ENCODE results near the gene PIEZO2.

PIEZO2 gene

DNA sequence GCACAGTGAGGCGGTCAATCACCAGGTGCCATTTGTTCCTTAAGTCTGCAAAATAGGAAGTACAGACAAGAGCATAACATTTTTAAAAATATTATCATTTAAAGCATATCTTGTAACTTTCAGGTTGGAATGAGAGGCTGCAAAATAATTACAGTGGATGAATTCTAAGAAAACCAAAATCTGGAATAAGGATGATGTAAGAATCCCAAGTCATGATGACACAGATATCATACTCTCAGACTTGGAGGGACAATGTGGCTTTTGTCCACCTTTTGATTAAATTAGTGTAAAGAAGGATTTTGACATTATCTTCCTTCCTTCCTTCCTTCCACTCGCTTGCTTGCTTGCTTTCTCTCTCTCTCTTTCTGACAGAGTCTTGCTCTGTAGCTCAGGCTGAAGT is 379.1 kb downstream of the PIEZO2 start:
- DNase-seq, result no peak

DNA sequence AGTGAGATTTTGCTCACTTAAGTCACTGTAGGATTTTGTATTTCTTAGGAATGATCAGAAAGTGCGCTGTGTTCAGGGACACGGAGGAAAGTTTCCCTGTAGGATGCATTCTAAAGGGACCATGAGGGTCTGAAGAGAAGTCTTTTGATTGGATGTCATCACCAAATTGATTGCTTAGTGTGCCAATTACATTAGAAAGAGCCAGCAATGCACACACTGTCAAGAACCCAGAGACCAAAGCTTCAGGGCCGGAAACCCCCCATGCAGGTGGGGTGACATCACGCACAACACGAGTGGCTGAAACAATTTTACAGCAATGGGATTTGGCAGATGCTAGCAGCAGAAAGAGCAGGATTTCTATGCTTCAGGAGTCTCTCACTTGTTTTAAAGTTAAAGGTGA is 381.1 kb downstream of the PIEZO2 start:
- DNase-seq, result no peak

DNA sequence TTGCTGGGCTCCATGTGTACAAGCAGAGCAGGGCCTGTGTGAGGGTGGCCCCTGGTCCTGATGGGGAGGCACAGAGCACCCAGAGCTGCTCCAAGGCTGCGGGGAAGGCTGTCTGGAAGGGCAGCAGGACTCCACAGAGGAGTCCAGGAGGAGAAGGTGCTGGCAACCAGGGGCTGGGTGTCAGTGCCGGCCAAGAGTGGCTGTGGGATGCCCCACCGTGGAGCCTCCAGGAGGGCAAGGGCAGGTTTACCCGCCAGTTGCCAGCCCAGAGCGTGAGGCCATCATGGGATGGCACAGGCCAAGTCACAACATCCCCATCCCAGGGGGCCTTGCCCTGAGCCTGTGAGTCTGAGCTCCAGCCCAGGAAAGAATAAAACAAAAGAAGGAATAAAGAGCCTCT is 381.7 kb downstream of the PIEZO2 start:
- no peak for DNase-seq

DNA sequence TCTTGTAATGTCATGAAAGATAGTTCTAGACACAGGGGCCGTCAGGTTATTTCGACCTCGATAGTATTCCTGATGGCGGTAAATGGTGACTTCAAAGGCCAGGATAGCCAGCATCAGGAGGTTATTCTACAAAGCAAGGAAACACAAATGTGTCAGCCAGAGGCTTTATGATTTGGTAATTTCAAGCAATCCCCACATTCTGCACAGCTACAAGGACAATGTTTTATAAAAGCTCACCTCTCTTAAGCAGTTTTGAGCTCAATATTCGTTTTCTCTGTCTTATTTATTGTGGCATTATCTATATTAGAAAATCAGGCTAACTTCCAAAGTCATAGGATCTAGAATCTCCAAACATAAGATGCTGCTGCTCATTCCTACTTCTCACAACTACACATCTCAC is 388.4 kb downstream of the PIEZO2 start:
- no peak for DNase-seq

DNA sequence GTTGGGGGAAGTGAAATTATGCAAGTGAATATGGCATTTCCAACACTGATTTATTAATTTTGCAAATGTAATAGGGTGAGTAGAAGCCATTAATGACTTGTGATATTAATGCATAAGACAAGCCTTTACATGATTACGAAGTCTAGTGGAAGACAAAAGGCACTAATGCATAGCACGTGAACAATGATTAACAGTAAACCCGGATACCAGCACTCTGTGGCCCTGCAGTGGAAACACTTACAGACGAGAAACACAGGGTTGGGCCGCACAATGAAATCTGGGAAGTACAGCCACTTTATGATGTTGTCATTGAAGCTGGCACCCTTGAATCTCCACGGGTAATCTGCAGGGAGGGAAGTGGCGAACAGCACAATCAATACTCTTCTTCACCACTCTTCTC is 390.1 kb downstream of the PIEZO2 start:
- DNase-seq, result no peak

DNA sequence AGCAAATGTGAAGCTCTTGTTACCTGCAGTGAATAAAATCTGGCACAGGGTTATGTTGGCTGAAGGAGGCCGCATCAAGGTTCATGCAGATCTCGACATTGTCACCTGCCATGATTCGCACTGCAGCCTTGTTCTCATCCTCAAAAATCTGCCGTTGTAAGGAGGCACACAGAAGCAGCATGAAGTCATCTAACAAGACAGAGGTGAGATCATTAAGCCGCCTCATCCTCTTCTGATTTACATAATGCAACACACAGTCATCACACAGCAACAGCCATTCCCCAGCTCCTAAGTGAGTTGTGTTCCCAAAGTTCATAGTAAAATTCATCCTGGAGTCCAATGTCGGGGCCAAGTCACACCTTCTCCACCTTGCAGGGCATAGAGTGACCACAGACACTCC is 391.4 kb downstream of the PIEZO2 start:
- no peak for DNase-seq

DNA sequence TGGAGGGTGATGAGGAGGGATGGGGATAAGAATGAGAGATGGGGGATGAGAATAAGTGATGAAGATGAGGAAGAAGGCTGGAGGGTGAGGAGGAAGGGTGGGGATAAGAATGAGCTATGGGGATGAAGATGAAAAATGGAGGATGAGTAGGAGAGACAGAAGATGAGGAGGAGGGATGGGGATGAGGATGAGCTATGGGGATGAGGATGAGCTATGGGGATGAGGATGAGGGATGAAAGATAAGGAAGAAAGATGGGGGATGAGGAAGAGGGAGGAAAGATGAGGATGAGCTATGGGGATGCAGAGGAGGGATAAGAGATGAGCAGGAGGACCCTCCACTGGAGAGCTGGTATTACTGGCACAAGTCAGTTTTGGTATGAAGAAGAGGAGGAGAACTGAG is 392.0 kb downstream of the PIEZO2 start:
- DNase-seq, result no peak

DNA sequence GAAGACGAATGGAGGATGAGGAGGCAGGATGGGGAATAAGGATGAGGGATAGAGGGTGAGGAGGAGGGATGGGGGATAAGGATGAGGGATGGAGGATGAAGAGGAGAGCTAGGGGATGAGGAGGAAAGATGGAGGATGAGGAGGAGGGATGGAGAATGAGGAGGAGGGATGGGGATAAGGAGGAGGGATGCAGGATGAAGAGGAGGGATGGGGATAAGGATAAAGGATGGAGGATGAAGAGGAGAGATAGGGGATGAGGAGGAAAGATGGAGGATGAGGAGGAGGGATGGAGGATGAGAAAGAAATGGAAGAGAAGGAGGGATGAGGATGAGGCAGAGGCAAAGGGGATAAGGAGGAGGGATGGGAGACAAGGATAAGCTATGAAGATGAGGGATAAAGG is 393.5 kb downstream of the PIEZO2 start:
- DNase-seq, result no peak

DNA sequence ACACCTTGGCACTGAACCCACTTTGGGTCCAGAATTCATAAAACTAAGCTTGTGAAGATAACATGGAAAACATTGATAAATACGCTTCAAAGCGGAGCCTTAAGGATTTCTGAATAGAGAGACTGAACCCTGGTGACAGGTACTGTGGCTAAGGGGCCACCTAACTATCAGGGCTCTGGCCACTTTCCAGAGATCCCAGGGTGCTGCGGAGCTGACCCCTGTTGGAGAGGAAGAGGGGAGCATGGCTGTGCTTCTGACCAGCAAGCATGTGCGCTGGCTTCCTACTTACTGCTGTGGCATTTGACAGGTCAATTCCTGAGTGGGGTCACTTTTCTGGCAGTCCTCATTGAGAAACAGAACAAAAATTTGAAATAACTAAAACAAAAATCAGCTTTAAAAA is 395.2 kb downstream of the PIEZO2 start:
- DNase-seq, result no peak

DNA sequence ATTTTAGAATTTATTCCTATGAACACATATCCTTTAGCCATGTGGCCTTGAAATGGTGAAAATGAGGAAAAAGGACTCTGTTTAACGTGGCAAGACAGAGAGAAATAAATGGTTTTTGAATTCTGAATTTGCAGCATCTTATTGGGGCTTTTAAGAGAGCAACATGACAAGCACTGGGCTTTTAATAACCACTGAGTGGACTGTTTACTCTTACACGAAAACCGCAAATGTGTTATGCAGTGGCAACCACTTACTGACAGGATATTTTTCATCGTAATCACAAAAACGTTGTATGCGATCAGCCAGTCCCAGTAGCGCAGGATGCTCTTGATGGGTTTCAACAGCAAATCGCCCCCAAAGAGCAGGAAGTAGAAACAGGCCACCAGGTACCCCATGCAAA is 397.0 kb downstream of the PIEZO2 start:
- DNase-seq, result no peak

DNA sequence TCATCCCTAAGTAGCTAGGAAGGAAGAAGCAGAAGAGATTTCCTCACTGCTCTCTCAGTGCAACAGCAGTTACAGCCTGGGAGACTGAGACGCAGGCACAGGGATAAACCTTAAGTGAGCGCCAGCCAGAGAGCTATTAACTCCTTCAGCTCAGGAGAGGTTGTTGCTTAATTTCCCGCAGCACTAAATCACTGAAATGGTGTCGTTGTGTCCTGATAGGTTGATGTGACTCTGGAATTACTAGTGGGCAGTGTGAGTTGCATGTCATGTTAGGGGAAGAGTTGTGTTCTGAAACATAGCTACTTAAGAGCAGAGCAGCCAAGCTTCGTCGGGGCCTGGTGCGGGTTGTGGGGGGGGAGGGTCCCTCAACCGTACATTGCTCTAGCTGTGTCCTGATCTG is 397.7 kb downstream of the PIEZO2 start:
- DNase-seq, result no peak

DNA sequence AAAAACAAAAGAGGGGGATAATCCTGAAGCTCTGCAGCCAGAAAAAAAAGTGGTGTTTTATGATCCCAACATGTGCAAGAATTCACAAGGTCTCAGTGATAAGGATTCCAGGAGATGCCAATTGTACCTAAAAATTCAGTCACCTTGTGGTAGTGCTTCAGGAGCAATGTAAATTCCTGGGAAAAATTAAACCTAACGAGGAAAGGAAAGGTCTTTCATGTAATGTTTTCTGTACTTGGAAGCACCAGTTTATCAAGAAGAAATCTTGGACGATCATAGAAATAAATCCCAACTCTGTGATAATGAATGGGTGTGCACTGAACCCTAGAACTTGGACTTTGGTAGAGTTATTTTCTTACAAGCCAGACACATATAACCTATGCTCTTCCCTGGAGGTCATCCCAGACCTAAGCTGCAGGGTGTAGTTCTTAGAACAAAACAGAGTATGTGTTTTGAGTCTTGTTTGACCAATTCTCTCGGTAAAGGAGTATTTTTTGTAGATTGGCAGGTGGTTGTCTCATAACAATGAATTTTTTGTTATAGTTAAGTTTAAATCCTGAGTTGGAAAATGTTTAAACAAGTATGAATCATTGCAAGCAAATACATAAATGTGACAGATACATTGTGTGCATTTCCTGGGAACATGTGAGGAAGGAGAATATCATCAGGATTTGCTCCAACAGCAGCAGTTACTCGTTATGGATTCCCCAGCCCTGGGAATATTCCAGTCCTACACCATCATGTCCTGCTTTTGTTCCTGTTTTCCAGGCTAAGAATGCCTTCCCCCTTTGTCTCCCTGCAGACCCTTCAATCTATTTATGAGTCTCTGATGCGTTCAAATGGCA is 399.0 kb downstream of the PIEZO2 start:
- DNase-seq, result no peak

DNA sequence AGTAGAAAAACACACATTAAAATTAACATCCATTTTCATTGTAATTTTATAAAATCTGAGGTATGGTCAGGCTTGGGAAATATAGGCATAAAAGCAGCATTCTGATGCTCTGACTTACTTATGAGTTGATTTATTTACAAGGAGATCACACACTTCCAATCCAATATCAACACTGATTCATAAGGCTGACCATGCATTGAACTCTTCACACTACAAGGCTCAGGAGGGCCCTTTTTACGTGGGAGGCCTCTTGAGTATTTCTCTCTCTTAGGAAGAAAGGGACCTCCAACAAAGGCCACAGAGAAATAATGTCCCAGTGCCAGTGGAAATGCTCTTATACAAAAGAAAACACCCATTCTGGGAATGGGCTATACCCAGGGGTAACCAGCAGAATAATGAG is 400.7 kb downstream of the PIEZO2 start:
- DNase-seq, result no peak

DNA sequence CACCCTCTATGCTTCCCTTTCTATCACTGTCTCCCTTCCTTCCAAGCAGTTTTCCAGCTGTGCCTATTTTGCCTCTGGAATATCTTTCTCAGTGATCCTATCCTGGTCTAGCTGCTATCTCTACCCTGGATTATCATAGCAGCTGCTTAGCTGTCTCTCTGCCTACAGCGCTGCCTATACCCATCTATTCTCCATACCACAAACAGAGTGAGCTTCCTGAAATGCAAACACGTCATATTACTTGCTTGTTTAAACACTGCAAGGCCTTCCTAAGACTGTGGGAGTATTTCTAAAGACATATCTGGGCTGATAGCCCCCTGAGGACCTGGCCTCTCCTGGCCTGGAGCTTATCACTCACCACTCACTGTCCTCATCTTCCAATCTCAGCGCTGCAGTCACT is 403.4 kb downstream of the PIEZO2 start:
- DNase-seq, result no peak

DNA sequence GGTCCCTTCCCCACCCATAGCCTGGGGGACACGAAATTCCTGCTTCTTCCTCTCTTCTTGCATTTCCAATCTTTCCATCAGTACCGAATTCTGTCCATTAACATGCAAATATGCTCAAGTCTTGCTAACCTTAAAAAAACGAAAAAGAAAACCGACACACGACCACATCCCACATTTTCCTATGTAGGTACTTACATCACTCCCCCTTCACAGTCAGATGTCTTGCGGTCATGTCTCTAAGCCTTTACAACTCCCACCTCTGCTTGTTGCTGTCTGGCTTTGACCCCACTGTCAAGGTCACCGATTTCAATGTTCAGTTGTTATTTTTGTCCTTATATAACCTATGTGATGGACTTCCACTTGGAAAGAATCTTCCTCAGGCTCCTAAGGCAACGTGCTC is 404.1 kb downstream of the PIEZO2 start:
- DNase-seq, result no peak

DNA sequence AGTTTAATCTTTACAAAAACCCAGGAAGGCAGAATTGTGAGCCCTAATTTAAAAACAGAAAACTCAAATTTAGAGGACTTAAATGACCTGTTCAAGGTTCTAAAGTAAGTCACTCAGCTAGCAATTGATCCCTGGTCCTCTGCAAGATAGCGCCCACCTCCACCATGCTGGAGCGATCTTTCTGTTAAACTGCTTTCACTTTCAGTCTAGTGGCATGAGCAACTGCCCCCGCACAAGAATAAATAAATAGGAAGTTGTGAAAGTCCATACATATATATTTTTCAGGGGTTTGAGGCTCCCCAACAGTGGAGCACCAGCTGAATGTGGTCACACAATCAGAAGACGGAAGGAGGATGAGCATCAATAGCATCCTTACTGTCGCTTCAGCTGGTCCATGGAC is 405.6 kb downstream of the PIEZO2 start:
- DNase-seq, result no peak

DNA sequence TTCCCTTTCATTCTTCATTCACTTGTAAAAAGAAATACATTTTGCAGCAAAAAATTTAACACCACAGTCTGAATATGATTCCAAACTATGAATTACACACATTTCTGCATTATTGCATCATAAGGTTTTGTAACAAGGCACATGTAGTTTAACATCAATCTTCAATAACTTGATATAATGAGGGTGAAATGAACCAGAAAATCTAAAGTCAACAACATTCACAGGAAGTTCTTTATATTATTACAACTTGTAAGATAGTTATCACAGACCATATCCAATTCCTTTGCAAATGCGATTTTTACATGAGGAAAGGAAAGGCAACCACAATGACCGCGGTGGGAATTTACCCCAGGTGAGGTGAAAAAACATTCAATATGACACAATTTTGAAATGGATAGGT is 410.2 kb downstream of the PIEZO2 start:
- DNase-seq, result no peak

DNA sequence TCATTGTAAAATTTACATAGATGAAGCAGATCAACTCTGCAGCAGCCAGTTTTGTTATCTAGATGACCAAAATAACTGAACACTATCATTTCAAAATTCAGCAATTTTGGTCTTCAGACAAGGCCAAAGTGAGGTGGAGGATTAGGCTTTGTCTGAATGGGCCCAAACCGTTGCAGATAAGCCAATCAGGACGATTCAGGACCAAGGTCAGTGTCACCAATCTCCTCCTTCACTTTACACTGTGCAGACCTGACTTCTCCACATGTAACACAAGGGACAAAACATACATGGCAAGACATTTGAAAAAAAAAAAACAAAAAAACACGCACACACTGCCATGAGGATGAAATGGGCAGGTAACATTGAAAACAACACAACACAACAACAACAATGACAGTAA is 412.4 kb downstream of the PIEZO2 start:
- DNase-seq, result no peak

DNA sequence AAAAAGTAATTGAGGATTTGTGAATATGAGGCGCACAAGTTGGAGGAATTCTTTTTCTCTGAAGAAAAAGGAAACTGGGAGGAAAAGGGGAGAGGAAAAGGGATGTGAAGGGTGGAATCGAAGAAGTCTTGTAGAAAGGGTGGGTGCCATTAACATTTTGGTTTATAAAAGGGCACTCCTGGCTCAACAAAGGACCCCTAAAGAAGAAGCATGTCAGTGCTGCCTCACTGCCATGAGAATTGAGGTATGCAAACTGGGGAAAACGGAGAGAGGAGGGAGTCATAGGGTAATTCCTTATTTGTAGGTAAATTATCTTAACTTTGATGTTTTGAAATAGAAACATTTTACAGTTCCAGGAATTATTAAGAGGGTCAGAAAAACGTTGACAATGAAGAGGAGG is 416.4 kb downstream of the PIEZO2 start:
- DNase-seq, result no peak

DNA sequence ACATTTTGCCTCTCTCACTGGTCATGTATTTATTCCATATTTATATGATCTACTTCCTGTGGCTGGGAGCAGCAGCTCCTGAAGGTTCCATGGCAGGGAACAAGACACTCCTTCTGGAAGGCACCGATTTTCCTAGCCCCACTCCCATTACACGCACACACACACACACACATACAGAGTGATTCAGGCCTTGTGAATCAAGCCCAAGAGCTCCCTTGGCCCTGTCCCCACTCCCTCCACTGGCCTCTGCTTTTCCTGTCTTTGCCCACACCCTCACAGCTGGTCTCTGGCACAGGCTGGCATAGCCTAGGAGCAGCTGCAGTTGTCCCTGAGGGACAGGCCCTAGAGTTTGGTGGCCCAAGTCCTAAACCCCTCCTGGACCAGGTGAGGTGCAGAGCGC is 421.9 kb downstream of the PIEZO2 start:
- no peak for DNase-seq

DNA sequence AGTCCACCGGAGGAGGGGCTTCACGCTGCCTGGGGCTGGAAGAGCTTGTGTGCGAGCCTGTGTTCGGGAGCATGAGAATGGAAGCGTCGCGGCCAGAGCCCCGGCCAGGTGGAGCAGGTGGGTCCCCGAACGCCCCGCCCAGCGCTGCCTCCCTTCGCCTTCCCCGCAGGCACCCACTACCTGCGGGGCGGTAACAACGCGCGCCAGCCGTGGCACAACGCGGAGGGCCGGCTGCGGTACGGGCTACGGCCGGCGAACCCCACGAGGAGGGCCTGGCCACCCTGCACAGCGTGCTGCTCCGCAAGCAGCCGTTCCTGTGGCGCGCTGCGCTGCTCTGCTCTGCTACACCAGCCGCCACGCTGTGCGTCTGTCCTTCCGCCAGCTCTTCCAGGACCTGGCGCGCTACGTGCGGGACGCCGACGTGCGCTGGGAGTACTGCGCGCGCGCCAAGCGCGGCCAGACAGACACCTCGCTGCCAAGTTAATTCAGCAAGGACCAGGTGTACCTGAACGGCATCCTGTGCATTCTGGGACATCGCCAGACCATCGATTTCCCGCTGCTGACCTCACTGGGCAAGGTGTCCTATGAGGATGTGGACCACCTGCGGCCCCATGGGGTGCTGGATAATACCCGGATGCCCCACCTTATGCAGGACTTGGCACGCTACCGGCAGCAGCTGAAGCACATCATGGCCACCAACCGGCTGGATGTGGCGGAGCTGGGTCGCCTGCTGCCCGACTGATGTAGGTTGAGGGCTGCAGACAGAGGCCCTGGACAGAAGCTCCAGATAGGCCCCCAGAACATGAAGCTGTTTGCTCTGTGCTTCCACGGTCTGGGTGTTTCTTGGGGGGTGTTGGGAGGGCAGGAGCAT is 422.9 kb downstream of the PIEZO2 start:
- peak; percentile 7 for DNase-seq

DNA sequence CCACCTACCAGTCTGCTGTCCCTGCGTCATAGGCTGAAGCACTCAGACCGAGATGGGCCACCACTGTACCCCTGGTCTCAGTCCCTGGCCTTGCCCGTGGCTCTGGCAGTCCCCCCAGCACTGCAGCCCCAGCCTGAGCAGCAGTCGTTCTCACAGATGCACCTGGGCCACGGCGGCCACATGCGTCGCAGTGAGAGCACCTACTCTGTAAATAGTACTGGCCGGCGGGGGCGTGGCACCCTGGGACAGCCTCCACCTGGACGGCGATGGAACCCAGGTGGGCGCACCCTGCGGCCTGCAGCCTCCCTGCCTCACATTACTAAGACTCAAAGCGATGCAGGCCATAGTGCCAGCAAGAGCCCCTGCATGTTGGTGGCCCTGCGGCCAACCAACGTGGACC is 424.7 kb downstream of the PIEZO2 start:
- no peak for DNase-seq

DNA sequence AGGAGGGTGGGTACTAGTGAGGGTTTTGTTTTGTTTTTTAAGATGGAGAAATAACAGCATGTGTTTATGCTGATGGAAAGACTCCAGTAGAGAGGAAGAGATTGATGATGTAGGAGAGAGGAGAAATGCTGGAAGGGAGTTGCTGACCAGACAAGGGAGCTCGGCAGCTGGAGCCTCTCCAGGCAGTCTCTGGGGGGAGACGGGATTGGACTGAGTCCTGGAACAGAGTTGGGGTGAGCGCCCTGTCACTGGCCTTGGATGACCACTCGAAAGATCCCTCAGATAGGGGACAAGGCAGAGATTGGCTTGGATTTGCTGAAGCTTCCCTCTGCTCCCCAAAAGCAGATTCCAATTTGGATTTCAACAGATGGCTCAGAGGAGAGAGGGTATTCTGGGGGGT is 425.9 kb downstream of the PIEZO2 start:
- no peak for DNase-seq

DNA sequence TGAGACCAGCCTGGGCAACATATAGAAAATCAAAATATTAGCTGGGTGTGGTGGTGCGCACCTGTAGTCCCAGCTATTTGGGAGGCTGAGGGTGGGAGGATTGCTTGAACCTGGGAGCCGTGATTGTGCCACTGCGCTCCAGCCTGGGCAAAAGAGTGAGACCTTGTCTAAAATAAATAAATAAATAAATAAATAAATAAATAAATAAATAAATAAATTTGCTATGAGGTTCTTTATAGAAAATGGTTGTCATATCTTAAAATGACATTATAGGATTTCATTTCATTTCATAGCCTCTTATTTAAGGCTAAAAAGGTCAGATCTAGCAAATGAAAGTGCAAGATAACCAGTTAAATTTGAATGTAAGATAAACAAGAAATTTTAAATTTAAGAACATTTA is 430.6 kb downstream of the PIEZO2 start:
- DNase-seq, result no peak

All from stimulated activated CD4-positive, alpha-beta T cell treated with anti-CD3 and anti-CD28 coated beads, Interleukin-15, amount 100 ng/mL, for 24 hours (primary cell).